ENCODE measurements around the gene INMT. TPM values are rescaled to one million over a fixed set of nuclear protein-coding genes. Genes with fewer than 3 reads are reported as not detected.

The INMT gene
- total and polyA plus RNA-seq, 12 donors = 12.3 to 57.3 (median 26.9) TPM

- peaks cover 2 to 35% (median 26%) of the 10 kb centered on the region in 9 donors for H3K4me1 ChIP-seq
- no peak overlapping the region for H3K4me3 ChIP-seq
- H3K36me3 ChIP-seq = peaks cover 0 to 92% (median 8%) of the 10 kb centered on the region in 9 donors
- ATAC-seq = no peak
- H3K9me3 ChIP-seq = no peaks in the 10 kb centered on the region
- no peak overlapping the region for H3K27ac ChIP-seq
- no peaks in the 10 kb centered on the region for H3K27me3 ChIP-seq
- intact Hi-C loops (cut with DNase I) = no loop called here
- DNase-seq = no peak
- TF ChIP-seq CTCF (IDR thresholded peaks at IDR 0.05) = no peak
These were observed 30.8 kb downstream of the INMT start for GRCh38 chr7:30782690-30783089.

GRCh38 chr7:30785786-30786185, 33.9 kb downstream of the INMT start:
- no peak for ATAC-seq
- intact Hi-C loops (cut with DNase I) = no loop called here
- H3K36me3 ChIP-seq = peaks cover 0 to 84% (median 8%) of the 10 kb centered on the region in 9 donors

GRCh38 chr7:30787486-30787885, 35.6 kb downstream of the INMT start:
- TF ChIP-seq CTCF (IDR thresholded peaks at IDR 0.05) = no peak
- no peak for DNase-seq
- peaks cover 0 to 15% (median 0%) of the 10 kb centered on the region in 9 donors for H3K4me1 ChIP-seq
- intact Hi-C loops (cut with DNase I) = no loop called here
- H3K9me3 ChIP-seq = no peaks in the 10 kb centered on the region
- H3K27me3 ChIP-seq = no peaks in the 10 kb centered on the region
- peaks cover 0 to 84% (median 9%) of the 10 kb centered on the region in 9 donors for H3K36me3 ChIP-seq
- H3K4me3 ChIP-seq = no peak overlapping the region
- H3K27ac ChIP-seq = no peak overlapping the region
- ATAC-seq = no peak
- WGBS, 2 donors = 93 to 95% methylated on average over 1 of the region's 1 CpG

More at GRCh38 chr7:30785786-30786185, 33.9 kb downstream of the INMT start:
- TF ChIP-seq CTCF (IDR thresholded peaks at IDR 0.05) = no peak
- H3K9me3 ChIP-seq = no peaks in the 10 kb centered on the region
- 78 to 86% methylated on average over 9 of the region's 9 CpGs for WGBS, 2 donors
- no peak overlapping the region for H3K4me3 ChIP-seq
- H3K27ac ChIP-seq = no peak overlapping the region
- no peak for DNase-seq
- peaks cover 0 to 16% (median 5%) of the 10 kb centered on the region in 9 donors for H3K4me1 ChIP-seq
- H3K27me3 ChIP-seq = no peaks in the 10 kb centered on the region

- no peaks in the 10 kb centered on the region for H3K27me3 ChIP-seq
- intact Hi-C loops (cut with DNase I) = no loop called here
- no peak for DNase-seq
- peaks cover 0 to 82% (median 8%) of the 10 kb centered on the region in 9 donors for H3K36me3 ChIP-seq
- H3K27ac ChIP-seq = peak overlapping the region in 3 of 10 donors; percentile 0 to 41 (median 31)
- peaks cover 0 to 15% (median 0%) of the 10 kb centered on the region in 9 donors for H3K4me1 ChIP-seq
- H3K9me3 ChIP-seq = no peaks in the 10 kb centered on the region
- ATAC-seq = no peak
- H3K4me3 ChIP-seq = no peak overlapping the region
- no peak for TF ChIP-seq CTCF (IDR thresholded peaks at IDR 0.05)
- 72 to 77% methylated on average over 11 of the region's 11 CpGs for WGBS, 2 donors
These were observed 36.9 kb downstream of the INMT start for GRCh38 chr7:30788640-30789333.
